HG03558 (cell line): Measurements from ENCODE around the gene MSI2.

Experiments
- ATAC-seq: cut with Tn5 transposase; IDR thresholded peaks from one replicate; pipeline ENCODE4 v1.9.1; 2021; ENCODE audit warnings: moderate number of reproducible peaks; ENCODE audit not compliant: unreplicated experiment; ENCODE audit errors: extremely low read depth

MSI2 gene

GRCh38 chr17:57577751-57578607, 321.7 kb downstream of the MSI2 start:
- ATAC-seq = no peak

GRCh38 chr17:57578608-57579225, 322.4 kb downstream of the MSI2 start:
- no peak for ATAC-seq

- no peak for ATAC-seq
These were observed 322.9 kb downstream of the MSI2 start for GRCh38 chr17:57579245-57579644.

DNA sequence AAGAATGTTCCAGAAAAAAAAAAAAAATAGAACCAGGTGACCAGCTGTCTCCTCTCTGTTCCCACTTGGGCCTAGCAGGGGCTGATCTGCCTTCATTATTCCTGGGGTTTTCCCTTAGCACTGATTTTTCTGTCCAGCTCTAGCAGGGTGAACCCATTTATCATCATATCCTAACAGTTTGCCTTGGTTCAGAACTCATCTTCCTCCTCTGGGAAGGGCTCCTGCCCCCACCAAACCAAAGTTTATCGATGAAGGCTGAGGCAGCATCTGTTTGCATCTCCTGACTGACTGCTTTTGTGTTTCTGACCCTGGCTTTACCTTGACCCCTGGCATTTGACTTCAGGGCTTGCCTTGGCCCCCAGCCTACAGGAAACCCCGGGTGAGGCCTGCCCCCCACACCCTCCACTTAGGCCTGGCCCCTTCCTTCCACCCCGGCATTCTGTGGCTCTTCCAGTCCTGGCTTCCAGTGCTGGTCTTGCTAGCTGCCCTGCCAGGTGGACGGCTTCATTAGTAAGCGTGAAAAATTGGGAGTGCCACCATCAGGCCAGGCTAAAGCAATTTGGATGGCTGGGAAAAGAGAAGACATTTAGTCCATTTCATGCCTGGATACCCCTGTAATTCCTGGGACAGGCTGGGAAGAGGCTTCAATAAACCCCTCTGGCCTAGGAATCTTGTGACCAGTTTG, 323.9 kb downstream of the MSI2 start:
- ATAC-seq = no peak

GRCh38 chr17:57582881-57583756, 326.8 kb downstream of the MSI2 start:
- ATAC-seq = no peak

DNA sequence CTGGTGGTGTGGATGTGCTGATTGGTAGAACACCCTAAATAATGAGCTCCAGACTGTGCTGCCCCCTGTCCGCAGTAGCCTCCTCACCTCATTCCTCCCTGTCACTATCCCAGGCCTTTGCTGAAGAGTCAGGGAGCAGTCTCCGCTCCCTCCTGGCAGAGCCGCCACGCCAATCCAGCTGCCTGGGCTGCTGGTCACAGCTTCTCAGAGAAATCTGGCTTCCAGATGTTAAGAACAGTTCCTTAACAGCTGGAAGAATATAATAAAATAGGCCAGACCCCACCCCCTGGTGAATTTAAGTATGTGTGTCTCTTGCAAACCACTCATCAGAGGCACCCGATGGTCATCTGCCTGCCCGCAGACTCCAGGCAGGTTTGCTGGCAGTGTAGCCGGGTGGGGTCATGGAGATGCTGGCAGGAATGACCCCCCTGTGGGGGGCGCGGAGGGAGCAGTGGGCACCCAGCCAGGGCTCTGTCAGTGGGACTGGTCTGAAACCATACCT, 327.8 kb downstream of the MSI2 start:
- no peak for ATAC-seq

GRCh38 chr17:57585341-57586195, 329.2 kb downstream of the MSI2 start:
- ATAC-seq = no peak

DNA sequence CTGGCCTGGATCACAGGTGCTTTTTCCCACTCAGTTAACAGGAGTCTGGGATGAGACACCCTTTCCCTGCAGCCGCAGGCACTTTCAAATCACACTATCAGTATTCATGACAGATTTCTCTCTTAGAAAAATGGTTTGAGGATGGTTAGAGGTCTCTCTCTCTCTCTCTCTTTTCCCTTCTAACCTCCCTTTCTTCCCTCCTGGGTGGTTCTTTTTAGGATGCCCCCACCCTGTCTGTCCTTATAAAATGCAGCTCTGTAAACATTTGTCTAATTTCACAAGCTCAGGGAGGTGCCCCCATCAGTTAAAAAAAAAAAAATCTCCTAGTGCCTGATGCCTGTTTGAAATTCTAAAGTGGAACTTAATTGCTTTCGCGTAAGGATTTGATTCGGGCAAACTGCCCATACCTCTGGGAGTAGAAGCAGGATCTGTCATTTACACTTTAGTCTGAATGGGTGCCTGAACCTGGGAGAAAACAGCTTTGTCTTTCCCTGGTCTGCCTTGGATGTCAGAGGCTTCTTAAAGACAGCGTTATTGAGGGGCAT, 329.9 kb downstream of the MSI2 start:
- no peak for ATAC-seq

- ATAC-seq = no peak
These were observed 330.4 kb downstream of the MSI2 start for GRCh38 chr17:57586742-57587141.

DNA sequence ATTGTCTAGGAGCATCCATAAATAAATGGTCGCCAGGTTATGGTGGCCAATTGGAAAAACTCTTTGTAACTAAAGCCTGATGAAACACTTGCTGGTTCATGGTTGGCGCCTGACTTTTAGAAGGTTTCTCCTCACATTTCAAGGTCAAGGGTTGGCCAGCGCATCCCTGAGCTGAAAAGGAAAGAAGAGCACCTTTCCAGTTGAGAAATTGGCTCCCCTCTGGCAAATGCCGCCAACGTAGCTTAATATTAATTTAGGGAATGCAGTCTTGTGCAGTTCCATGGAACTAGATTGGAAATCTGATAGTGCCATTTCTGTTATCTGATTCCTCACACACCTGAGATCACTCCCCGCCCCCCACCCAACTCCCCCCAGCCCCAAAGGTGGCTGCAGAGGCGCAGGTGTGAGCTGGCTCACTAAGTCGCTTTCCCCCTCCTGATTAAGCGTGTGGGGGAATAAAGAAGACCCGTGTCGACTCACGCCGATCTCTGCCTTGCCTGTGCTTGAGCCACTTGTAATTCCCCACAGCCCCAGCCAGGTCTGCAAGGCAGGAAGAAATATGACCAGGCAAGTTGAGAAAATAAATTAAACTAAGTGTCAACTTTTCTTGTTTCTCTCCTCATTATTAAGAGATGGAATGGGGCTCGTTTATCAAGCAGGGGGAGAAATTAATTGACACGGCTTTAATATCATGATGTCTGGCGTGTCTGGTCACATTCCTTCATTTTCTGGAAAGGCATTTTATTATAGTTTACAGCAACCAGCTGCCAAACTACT, 331.1 kb downstream of the MSI2 start:
- ATAC-seq = no peak

DNA sequence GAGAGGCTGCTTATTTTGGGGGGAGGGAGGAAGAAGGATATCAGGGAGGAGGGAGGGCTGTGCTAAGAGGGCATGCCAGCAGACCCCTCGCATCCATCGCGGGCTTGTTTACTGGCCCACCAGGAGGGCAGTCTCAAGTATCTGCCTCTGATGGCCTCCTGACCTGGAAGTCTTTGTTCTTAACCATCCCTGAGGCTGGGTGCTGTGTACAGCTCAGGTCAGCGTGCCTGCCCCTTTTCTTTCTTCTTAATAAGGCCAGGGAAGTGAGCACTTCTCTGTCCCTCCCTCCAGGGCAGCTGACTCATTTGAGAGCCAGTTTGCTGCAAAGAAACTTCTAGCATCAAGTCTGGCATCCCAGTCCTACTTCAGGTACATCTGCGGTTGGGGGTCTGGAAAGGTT, 331.8 kb downstream of the MSI2 start:
- no peak for ATAC-seq

DNA sequence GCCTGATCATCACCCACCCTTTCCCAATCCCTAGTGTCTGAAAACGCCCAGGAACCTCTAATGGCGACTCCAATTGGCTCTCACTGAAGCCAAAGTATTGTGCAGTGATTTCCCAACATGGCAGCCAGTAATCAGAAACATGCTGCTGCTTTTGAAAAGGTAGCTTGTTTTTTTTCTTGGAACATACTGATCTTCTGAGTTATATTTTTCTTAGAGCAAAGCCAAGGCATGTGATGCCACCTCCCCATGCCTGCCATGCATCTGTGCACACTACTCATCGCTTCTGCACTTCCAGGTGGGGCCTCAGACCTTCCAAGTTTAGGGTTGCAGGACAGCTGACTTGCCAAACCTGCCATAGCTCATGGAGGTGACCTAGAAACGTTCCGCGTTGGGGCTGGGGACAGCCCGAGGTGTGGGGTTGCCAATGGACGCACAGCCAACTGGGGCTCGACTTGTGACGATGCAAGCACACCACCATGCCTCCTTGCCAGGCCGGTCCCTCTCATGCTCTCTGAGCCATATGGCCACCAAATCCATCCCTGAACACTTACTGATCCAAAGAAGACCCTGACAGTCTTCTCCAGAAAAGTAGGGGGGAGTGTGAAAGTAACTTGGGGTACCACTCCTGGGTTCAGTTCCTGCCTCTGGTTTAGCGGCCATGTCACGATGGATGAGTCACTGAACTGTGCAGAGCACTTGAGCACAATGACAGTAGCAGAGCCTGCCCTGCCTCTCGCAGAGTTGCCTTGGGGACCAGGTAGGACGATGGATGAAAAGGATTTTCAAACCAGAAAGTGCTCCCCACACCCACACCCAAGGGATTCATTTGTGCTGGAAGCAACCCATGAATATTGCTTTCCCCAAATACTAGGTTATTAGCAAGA, 333.1 kb downstream of the MSI2 start:
- no peak for ATAC-seq

DNA sequence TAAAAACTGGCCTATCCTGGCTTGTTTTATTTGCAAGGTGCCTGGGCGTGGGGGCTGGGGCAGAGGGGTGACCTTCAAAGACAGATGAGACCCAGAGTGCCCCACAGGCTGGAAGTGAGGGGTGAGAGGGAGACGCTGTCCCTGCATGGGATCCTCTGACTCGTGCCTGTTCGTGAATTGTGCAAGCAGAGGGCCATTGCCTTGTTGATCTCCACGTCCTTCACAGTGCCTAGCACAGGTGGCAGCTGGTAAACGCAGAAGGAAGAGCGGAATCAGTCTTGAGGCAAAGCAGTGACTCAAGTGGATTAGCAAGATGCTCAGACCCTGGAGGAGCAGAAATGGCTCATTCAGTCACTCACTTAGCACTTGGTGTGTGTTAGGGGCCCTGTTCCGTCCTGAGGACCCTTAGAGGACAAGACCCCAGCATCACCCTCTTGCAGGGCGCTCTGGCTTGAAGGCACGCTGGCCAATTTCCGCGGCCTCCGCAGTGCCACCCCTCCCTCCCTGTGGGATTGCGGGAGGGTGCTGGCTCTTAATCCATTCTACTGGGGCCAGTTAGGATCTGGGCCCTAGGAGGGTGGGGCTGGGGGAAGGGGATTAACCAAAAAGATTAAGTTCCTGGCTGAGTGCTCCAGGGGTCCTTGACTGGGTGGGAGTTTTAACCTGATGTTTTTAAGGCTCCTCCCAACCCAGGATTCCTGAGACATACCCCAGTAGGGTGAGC, 337.6 kb downstream of the MSI2 start:
- ATAC-seq = no peak

GRCh38 chr17:57594767-57595166, 338.4 kb downstream of the MSI2 start:
- ATAC-seq = no peak

DNA sequence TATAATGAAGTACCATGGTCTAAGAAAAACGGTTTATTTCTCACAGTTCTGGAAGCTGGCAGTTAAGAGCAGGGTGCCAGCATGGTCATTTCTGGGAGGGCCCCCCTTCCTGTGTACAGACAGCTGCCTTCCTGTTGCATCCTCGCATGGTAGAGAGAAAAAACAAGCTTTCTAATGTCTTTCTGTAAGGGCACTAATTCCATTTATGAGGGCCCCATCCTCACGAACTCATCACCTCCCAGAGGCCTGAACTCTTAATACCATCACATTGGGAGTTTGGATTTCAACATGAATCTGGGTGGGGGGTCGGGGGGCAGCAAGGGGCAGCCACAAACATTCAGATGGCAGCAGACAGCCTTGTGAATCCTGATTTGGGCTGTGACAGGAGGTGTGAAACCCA, 339.1 kb downstream of the MSI2 start:
- ATAC-seq = no peak

- ATAC-seq = no peak
These were observed 339.8 kb downstream of the MSI2 start for GRCh38 chr17:57595947-57596695.
